Loucy (cell line): ENCODE results near the gene MOXD1.

Experiments used
- H2AFZ ChIP-seq: fragments of 200-600 bp; sonication (generic); 2 replicates; pipeline ENCODE4 v1.6.0; 2016; ENCODE audit warnings: antibody characterized with exemption, mild to moderate bottlenecking, low read length, moderate library complexity
- H3F3A ChIP-seq: fragments of 200-600 bp; 2 replicates; pipeline ENCODE4 v1.6.0; 2016; ENCODE audit warnings: antibody characterized with exemption, low read depth, mild to moderate bottlenecking
- H3K27me3 ChIP-seq: fragments of 200-600 bp; sonication (generic); 2 replicates; pipeline ENCODE4 v1.6.1; 2014; ENCODE audit warnings: low read length, mild to moderate bottlenecking; ENCODE audit not compliant: insufficient read depth, poor library complexity, severe bottlenecking
- H3K36me3 ChIP-seq: fragments of 200-600 bp; sonication (generic); 2 replicates; pipeline ENCODE4 v1.6.1; 2016; ENCODE audit warnings: low read length; ENCODE audit not compliant: insufficient read depth
- H3K4me1 ChIP-seq: fragments of 200-600 bp; sonication (generic); 2 replicates; pipeline ENCODE4 v1.5.1; 2014; ENCODE audit warnings: low read length, mild to moderate bottlenecking; ENCODE audit not compliant: insufficient read depth, poor library complexity, severe bottlenecking
- H3K4me2 ChIP-seq: fragments of 200-600 bp; sonication (generic); 2 replicates; pipeline ENCODE4 v1.6.0; 2014; ENCODE audit warnings: antibody characterized with exemption, low read length, low read depth, mild to moderate bottlenecking; ENCODE audit not compliant: poor library complexity, severe bottlenecking
- H3K4me3 ChIP-seq: fragments of 200-600 bp; sonication (generic); 2 replicates; pipeline ENCODE4 v1.5.1; 2014; ENCODE audit warnings: low read length, mild to moderate bottlenecking, mixed read lengths; ENCODE audit not compliant: poor library complexity, severe bottlenecking
- H3K79me2 ChIP-seq: fragments of 200-600 bp; sonication (generic); 2 replicates; pipeline ENCODE4 v1.6.1; 2014; ENCODE audit warnings: low read length; ENCODE audit not compliant: insufficient read depth
- H3K9ac ChIP-seq: fragments of 200-600 bp; sonication (generic); 2 replicates; pipeline ENCODE4 v1.6.0; 2014; ENCODE audit warnings: mild to moderate bottlenecking, low read depth, low read length, moderate library complexity; ENCODE audit not compliant: poor library complexity, severe bottlenecking
- H3K9me2 ChIP-seq: fragments of 200-600 bp; sonication (generic); replicated peaks from 2 replicates; pipeline ENCODE4 v1.6.1; 2016; ENCODE audit warnings: low read depth, low read length, mixed read lengths
- H3K9me3 ChIP-seq: fragments of 200-600 bp; sonication (generic); 2 replicates; pipeline ENCODE4 v1.6.1; 2014; ENCODE audit warnings: mild to moderate bottlenecking, antibody characterized with exemption, low read length, low read depth; ENCODE audit not compliant: insufficient read depth
- H4K20me1 ChIP-seq: fragments of 200-600 bp; sonication (generic); 2 replicates; pipeline ENCODE4 v1.6.0; 2014; ENCODE audit warnings: antibody characterized with exemption, low read length, mild to moderate bottlenecking; ENCODE audit not compliant: insufficient read depth, poor library complexity, severe bottlenecking
- EZH2phosphoT487 ChIP-seq: fragments of 200-600 bp; IDR thresholded peaks from 2 replicates; pipeline ENCODE4 v1.6.1; 2018; ENCODE audit warnings: antibody characterized with exemption, mild to moderate bottlenecking, moderate library complexity, borderline replicate concordance
- TF ChIP-seq, protein P1 (sequence below): fragments of 200-600 bp; sonication (generic); conservative IDR thresholded peaks from 2 replicates; pipeline ENCODE4 v1.5.1; 2014; ENCODE audit warnings: mild to moderate bottlenecking, antibody characterized with exemption, low read length

MOXD1 gene

DNA sequence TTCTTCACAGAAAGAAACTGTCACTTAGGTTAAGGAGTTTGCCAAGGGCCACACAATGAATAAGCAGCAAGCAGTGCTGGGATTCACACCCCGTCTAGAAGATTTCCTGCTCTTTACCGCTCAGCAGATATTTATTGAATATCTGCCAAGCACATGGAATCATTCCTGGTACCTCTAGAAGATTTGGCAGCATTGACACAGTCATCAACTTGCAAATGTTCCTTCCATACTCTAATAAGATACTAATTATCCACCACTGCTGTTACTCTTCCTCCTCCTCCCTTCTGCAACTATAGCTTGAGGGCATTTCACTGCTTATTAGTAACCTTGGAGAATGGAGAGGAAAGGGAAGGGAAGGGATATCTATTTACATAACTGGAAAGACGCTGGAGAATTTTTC is 13.0 kb downstream of the MOXD1 start:
- Histone ChIP-seq H3K79me2 (no peaks in the 10 kb centered on the region), H3K27me3 (no peaks in the 10 kb centered on the region), H3K9me2 (0 out of 2 replicates have a peak, but pooled peaks cover 4% of the 10 kb centered on the region), H2AFZ (no peak overlapping the region), H3K4me3 (no peak overlapping the region), H4K20me1 (no peaks in the 10 kb centered on the region), H3K9ac (no peak overlapping the region), H3K36me3 (no peaks in the 10 kb centered on the region), H3F3A (no peaks in the 10 kb centered on the region), H3K9me3 (no peaks in the 10 kb centered on the region), H3K4me2 (no peak overlapping the region), H3K4me1 (no peaks in the 10 kb centered on the region)
- no peak for TF ChIP-seq EZH2phosphoT487
- TF ChIP-seq, protein P1, sequence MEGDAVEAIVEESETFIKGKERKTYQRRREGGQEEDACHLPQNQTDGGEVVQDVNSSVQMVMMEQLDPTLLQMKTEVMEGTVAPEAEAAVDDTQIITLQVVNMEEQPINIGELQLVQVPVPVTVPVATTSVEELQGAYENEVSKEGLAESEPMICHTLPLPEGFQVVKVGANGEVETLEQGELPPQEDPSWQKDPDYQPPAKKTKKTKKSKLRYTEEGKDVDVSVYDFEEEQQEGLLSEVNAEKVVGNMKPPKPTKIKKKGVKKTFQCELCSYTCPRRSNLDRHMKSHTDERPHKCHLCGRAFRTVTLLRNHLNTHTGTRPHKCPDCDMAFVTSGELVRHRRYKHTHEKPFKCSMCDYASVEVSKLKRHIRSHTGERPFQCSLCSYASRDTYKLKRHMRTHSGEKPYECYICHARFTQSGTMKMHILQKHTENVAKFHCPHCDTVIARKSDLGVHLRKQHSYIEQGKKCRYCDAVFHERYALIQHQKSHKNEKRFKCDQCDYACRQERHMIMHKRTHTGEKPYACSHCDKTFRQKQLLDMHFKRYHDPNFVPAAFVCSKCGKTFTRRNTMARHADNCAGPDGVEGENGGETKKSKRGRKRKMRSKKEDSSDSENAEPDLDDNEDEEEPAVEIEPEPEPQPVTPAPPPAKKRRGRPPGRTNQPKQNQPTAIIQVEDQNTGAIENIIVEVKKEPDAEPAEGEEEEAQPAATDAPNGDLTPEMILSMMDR, result no peak

DNA sequence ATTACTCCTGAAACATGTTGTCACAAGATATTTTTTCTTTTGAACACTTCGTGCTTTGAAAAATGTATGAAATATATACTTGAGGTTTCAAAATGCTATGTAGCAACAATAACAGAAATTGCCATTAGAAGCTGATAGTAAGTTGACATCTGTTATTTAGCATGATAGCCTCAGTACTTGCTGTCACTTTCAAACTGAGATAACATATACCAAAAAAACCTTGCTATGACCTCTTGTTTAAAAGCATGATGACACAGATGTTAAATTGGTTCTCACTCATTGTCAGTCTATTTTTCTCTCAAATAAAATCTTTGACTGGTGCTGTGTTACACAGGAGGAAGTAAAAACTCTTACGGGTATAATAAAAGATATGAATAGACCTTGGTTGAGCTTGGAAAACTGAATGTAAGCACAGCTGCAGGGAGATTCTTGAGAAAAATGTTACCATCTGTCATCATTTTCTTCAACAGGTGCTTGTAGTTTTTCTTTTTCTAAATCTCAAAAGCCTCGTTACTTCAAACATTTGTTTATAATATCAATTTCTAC is 18.6 kb downstream of the MOXD1 start:
- Histone ChIP-seq H3K9me3 (no peaks in the 10 kb centered on the region), H3K36me3 (no peaks in the 10 kb centered on the region), H4K20me1 (no peaks in the 10 kb centered on the region), H2AFZ (no peak overlapping the region), H3K4me1 (no peaks in the 10 kb centered on the region), H3F3A (no peaks in the 10 kb centered on the region), H3K79me2 (no peaks in the 10 kb centered on the region), H3K4me3 (no peak overlapping the region), H3K4me2 (no peak overlapping the region), H3K9me2 (no peaks in the 10 kb centered on the region), H3K27me3 (no peaks in the 10 kb centered on the region), H3K9ac (no peak overlapping the region)
- TF ChIP-seq, protein P1, result no peak
- TF ChIP-seq EZH2phosphoT487, result no peak

DNA sequence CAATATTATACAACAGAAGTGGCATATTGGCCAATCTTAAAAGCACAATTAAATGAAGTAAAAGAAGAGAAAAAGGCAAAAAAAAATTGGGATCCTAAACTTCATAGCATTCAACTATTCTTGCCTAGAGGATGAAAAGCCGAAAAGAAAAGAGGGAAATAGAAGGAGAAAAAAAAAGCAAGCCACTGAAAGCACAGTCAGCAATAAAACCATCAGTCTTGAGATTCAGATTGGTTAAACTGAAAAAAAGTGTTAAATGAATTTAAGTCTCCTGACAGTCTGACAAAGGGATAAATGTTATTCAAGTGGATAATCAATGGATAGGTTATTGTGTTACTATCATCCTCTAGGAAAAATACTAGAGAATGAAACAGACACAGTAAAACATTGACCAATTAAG is 19.9 kb downstream of the MOXD1 start:
- Histone ChIP-seq H2AFZ (no peak overlapping the region), H3K4me3 (no peak overlapping the region)

More for the DNA sequence above, 19.9 kb downstream of the MOXD1 start:
- Histone ChIP-seq H3F3A (no peaks in the 10 kb centered on the region), H3K27me3 (no peaks in the 10 kb centered on the region), H3K9ac (no peak overlapping the region), H3K4me2 (no peak overlapping the region), H3K9me2 (no peaks in the 10 kb centered on the region), H3K79me2 (no peaks in the 10 kb centered on the region), H3K4me1 (no peaks in the 10 kb centered on the region), H4K20me1 (no peaks in the 10 kb centered on the region), H3K9me3 (no peaks in the 10 kb centered on the region), H3K36me3 (no peaks in the 10 kb centered on the region)
- no peak for TF ChIP-seq EZH2phosphoT487
- TF ChIP-seq, protein P1, result no peak
